ENCODE measurements around the gene USP5. TPM values are rescaled to one million over a fixed set of nuclear protein-coding genes. Genes with fewer than 3 reads are reported as not detected.
A peak's percentile ranks its signal among the peaks of the same experiment; 100 is the strongest.

Gene USP5
- total and polyA plus RNA-seq, 2 of the 8 experiments (the other 6 are each of a cell fraction or from before 2014, with no cell fraction given): 66.5 to 148 TPM

DNA sequence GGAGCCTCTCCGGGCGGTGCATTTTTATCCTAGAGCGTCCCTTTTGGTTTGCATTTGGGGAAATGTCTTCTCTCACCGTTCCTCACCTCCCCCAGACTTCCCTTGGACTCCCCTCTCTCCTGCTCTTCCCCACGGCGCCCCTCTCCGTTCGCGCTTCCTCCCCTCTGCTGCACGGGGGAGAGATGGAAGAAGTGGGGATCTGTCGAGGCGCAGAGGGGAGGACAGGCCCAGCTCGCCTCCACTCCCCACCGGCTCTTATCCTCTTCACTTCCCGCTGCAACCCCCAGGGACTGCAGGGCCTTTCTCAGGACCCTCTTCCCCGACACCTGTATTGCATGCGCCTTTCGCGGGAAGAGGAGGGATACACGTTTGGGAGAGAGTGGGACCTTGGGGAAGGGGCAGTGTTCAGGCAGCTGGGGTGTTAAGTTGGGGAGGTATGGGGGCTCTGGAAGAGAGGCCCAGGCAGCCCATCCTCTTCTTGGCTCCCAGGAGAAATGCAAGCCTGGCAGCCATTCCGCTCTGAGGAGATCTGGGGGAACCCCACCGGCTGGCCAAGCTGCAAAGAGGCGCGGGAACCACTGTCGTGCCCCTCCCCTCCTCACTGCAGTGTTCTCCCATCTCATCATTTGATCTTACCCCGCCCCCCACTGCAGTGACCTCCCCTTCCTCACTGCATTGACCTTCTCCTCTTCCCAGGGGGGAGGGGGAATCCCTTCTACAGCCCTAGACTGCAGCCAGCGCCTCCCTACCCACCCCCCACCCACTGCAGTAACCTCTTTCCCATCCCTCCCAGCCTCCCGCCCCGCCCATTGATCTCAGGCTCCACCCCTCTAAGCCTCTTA lies 63.2 kb downstream of the USP5 start (continued):
- no peak for TF ChIP-seq HDAC6 (IDR thresholded peaks at IDR 0.05; ENCODE audit: low read depth, low read length)
- peak; percentile 48 for TF ChIP-seq KDM4A (IDR thresholded peaks at IDR 0.05; ENCODE audit: low read depth, low read length, severe bottlenecking)
- TF ChIP-seq TAF1 (IDR thresholded peaks at IDR 0.05; ENCODE audit: low read depth, low read length): 0 out of 2 replicates have a peak, but pooled peaks have one; percentile 36
- no peak for TF ChIP-seq POLR2AphosphoS5 (IDR thresholded peaks at IDR 0.05; ENCODE audit: low read depth, low read length)
- TF ChIP-seq CEBPB (IDR thresholded peaks at IDR 0.05; ENCODE audit: low read depth, low read length): no peak
- TF ChIP-seq BRCA1 (IDR thresholded peaks at IDR 0.05; ENCODE audit: low read depth, low read length): no peak
- no peak for TF ChIP-seq SP1 (IDR thresholded peaks at IDR 0.05; ENCODE audit: low read depth, low read length)
- no peak for TF ChIP-seq FOSL1 (IDR thresholded peaks at IDR 0.05; ENCODE audit: insufficient read depth, low read depth, low read length)
- no peak; the same call in 1 of the 2 replicates for TF ChIP-seq TBP (IDR thresholded peaks at IDR 0.05; ENCODE audit: low read depth, low read length)
- no peak for TF ChIP-seq TCF12 (IDR thresholded peaks at IDR 0.05; ENCODE audit: low read depth, low read length)
- TF ChIP-seq YY1 (IDR thresholded peaks at IDR 0.05; ENCODE audit: low read depth, low read length): peak; percentile 47; the same call in 1 of the 2 replicates

All from H1 (cell line).